CD4-positive, alpha-beta T cell treated with Interleukin-6 at 100 ng/mL for 8 hours (primary cell): ENCODE measurements around the gene LIF.
"Not testable (repeated sequence)": the region's sequence is repeated elsewhere in the genome, so short reads cannot be mapped to it uniquely, and the experiment has no call there.

Experiments used
- DNase-seq: peaks from one replicate; pipeline ENCODE4 v3.0.0-alpha.2; 2020; ENCODE audit warnings: mixed read lengths, low spot score

Gene LIF

GRCh38 chr22:30206944-30207343 is 39.6 kb downstream of the LIF start:
- no peak for DNase-seq

DNA sequence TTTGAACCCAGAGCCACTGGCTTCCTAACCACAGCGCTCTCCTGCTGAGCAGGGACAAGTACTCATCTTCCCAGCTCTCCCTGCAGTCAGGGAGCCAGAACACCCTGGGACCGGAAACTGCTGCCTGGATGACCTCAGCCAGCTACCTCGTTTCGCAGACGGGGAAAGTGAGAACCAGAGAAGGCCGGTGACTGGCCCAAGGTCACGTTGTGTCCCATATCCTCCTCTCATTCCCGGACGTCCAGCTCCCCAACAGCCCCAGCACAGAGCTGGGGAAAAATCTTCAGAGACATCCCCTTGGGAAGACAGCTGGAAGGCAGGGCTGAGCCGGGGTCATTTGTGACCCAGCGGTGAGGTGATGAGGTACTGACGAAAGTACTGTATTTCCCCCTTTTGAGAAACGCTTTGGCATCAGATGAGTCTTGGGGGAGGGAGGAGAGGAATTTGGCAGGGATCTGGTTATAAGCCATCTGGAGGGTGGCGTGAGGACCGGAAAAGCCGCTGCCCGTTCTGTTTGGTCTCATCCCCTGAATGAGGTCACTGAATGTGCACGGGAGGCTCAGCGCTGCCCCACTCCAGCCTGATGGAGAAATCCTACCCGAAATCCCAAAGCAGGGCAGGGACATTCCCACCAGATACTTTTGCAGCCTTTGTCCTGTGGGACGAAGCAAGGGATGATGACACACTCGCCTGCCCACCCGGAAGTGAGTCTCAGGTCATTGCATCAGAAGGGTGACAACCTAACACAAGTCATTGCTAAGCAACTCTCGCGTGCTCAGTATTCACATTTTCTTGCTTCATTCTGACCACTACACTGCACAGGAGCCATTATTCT is 41.1 kb downstream of the LIF start:
- no peak for DNase-seq

GRCh38 chr22:30204742-30205111 is 41.8 kb downstream of the LIF start:
- no peak for DNase-seq

DNA sequence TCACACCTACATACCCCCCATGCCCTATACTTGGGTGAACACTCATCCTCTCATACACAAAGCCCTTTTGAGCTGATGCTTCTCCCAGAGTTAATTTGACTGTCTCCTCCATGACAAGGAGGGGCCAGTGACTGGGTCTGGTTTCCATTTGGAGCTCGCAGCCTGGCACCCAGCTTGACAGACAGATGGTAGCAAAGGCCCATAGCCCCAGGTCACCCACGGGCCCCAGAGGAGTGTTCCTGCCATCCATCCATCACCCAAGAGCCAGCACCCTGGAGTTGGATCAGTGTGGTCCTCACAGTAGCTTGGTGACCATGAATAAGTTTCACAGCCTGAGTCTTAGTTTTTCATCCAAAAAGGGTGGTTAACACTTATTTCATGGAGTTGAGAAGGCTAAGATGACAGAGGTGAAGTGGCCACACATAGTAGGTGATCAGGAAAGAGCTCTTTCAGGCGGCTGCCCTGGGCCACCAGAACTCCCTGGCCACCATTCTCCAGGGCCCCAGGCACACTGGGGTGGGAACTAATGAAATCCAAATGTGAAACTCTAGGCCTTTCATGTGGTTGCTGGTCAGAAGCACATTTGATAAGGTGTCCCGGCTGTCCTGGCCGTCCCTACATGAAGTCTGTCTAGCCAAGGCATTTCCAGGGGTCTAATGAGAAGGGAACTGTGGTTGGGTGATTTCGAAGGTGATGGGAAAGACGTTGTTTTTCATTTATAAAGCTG is 42.4 kb downstream of the LIF start:
- DNase-seq = no peak

GRCh38 chr22:30202531-30203006 is 44.0 kb downstream of the LIF start:
- no peak for DNase-seq

DNA sequence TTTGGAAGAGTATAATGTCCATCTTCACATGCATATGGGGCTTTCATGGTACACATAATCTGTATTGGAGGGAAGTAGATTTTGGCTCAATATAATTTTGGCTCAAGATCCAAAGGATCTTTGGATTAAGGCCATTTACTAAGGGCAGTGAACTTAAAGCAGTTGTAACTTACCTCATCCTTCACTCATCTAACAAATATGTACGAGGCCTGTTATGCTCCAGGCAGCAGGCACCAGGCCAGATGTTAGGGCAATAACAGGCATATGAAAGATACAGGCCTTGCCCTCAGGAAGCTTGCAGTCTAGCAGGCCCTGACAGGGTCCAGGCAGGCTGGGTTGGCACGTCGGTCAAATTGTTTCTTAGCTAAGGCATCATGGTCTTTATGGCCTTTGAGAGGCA is 44.6 kb downstream of the LIF start:
- no peak for DNase-seq

DNA sequence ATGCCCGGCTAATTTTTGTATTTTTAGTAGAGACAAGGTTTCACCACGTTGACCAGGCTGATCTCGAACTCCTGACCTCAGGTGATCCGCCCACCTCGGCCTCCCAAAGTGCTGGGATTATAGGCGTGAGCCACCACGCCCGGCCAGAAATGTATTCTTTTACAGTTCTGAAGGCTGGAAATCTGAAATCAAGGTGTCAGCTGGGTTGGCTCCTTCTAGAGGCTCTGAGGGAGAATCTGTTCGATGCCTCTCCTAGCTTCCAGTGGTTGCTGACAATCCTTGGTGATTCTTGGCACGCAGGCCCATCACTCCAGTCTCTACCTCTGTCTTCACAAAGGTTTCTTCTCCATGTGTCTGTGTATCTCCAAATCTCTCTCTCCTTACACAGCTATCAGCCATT is 45.7 kb downstream of the LIF start:
- not testable (repeated sequence) for DNase-seq

DNA sequence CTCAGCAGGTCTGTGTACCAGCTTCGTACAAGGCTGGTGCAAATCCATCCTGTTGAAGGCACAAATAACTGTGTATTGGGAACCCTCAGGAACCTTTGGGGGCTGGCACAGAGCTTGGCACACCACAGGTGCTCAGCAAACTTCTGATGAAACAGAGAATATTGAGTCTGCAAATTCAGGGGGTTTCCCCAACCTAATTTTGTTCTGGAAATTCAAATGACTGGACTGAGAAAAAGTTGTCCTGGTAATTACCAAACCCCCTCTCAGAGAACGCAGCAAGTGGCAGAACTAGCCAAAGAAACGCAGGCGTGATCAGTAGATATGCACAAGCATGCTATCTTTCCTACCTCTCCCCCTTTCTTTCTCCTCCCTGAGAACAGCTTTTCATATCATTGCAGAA is 47.6 kb downstream of the LIF start:
- no peak for DNase-seq

- no peak for DNase-seq
Observed at GRCh38 chr22:30198152-30198825, 48.3 kb downstream of the LIF start.

GRCh38 chr22:30197389-30197788 is 49.2 kb downstream of the LIF start:
- DNase-seq = no peak

DNA sequence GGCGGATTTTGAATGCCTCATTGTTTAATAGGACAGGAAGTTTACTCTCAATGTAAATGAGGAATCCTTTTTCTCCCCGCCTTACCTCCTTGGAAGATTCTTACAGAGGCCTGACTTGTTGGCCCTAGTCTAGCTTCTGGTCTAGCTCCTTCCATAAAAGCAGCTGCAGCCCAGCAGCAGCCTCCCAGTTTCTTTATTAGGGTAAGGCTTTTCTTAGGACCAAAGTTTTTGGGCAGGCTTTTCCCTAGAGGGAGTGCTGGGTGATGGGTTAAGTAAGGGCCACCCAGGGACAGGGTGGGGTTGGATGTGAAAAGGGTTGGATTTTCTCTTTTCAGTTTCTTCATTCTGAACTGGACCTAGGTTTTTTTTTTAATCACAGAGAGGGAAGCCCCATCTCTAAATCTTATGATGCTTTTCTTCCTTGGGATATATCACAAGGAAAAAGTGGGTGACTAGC is 49.7 kb downstream of the LIF start:
- no peak for DNase-seq

DNA sequence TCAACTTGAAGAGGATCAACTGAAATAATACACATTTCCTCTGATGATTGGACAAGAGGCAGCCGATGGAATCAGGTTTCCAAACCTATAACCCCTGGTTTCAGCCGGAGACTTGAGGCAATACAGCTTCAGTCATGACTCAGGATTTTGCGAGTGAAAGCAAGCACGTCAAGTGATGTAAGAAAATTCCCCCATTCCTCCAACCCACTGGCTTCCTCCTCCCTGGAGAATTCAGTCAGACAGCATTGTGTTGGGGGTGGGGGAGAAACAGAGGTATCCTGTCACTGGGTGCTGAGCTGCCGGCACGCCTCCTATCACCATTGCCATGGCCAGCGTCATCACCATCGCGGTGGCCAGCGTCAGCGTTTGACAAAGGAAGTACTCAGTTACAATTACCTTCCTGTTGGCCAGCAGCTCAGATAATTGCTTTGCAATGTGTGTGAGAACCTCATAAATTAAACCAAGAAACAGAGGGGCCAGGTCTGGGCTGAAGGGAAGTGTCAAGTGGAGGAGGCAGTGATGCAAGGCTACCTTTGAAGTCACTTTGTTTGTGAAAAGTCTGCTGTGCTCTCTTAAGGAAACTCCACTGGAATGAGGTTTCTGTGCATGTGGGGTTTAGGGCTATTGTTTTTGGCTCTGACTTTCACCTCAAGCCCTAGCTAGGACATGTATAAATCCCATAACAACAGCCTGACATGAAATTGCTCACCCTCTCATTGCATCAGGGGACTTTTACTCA is 50.2 kb downstream of the LIF start:
- peak; percentile 12 for DNase-seq

DNA sequence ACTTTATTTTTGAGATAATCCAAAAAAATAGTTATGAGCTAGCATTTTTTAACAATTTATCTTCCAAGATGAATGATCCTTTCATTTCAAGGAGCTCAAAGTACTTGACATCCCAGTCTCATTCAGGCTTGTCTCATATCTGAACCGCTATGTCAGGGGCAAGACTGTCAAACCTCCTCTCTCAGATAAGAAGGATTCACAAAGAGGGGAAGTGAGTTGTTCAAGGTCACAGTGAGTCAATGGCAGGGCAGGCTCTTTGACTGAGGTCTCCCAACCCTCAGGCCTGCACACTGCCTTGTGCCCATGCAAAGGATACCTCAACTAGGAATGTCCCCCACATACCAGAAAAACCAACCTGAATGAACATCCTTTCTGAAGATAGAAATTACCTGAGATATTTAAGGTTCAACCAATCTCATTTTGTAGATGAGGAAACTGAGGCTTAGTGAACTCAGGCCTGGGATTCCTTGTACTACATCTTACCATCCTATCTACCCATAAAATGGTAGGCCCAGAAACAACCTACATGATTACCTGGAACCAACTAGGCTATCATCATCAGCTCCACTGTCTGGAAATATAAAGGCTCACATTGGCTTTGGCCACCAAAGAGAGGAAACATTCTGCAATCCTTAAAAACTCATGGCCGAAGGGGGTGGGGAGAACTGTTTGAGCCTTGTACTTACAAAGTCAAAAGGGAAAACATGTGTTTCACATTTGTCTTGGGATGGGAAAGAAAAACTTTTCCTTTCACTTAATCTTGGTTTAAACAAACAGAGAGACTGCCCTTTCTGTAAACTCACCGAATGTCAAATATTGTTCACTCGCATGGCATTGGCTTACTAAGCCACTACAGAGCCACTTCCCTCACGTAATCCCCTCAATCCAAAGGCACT is 51.1 kb downstream of the LIF start:
- DNase-seq = no peak

DNA sequence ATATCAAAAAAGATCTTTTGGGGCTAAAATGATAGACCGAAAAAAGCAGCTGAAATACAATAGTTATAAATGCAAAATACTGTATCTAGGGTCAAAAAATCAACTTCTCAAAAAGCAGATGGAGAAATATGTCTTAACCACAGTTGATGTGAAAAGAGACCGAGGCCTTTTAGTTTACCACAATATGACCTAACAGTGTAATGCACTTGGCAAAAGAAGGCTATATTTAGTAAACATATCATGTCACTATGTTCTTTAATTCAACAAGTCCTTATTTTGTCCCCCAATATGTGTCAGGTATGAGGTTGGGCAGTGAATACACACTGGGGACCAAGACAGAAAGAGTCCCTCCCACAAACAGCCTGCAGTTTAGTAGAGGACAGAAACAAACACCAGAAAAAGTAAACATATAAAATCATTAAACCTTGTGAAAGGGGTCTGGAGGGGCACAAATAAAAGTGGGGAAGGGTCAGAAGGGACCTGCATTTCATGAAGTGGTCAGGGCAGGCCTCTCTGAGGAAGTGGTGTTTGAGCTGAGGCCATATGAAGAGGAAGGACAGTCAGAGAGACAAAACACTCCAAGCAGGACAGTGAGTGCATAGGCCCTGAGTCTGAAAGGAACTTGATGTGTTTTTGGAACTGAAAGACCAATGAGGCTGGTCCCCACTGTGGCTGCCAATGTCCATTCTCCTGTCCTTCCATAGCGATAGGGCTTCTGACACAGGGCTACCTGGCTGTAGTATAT is 53.4 kb downstream of the LIF start:
- DNase-seq = no peak

DNA sequence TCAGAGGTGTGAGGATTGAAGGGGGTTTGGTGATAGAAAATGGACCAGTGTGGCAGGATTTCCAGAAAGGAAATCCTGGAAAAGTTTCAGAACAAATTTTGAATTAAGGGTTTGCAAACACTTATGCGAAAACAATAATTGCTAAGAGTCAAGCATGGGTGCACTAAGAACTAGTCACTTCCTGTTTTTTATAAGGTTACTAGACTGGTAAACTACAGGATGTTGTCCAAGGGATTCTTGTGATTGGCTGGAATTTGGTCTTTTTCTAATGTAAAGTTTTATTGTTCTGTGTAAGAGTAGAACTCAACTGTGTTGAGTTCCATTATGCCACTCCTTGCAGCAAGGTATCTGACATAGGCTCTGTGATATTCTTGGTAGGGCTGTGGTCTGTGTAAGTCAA is 54.1 kb downstream of the LIF start:
- no peak for DNase-seq

DNA sequence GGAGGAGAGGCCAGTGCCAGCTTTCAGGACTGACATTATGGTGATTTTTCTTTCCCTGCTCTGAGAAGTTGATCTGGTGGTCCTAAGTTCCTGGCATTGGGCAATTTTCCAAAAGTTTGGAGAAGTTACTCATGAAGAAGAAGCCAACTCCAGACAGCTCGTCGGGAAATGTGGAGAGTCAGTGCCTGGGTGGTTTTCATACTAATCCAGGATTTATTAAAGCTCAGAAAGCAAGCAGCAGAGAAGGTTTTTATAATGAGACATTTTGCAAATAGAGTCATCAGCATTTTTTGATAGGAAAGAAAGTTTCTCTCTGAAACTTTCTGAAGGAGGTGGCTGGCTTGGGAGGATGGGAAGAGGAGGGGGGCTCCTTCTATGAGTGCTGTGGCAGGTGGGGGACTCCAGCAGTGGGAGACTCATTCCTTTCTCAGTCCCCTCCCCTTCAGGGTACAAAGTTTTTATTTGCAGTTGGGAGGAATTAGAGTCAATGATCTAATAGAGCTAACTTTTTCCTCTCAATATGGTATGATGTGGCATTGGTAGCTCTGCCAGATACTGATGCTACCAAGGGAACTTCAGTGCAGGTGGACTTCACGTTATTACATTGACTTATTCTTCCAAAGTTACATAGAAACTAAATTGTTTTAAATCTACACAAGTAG is 55.4 kb downstream of the LIF start:
- DNase-seq = no peak

DNA sequence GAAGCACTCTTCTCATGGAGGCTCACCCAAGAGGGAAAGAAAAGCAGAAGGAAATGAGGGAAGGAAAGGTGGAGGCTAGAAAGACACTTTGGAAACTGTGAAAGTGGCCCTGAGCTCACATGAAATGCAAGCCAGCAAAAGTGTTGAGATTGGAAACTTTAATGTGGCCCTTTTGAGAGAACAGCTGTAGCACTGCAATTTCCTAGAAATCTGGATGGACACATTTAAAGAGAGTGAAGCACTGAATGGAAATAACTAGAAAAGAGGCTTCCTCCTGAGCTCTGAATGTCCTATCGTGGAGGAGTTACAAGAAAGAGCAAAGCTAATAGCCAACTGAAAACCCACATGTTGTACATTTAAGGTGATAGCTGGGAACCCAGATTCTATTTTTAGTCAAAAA is 56.0 kb downstream of the LIF start:
- no peak for DNase-seq
